Liver (tissue), 3 donors: ENCODE data around the gene BMP8A.

Experiments
- CTCF ChIP-seq: fragments of 150-350 bp; IDR thresholded peaks from 2 replicates; pipeline ENCODE4 v1.5.1; 2017; ENCODE audit warnings: improper control_type of control experiment, low read depth, low read length; ENCODE audit not compliant: missing input control
- JUND ChIP-seq, 2 donors: IDR thresholded peaks; 2 replicates each; pipeline ENCODE4 v1.6.1; 2016; ENCODE audit warnings: antibody characterized with exemption in 2 of 2
- RAD21 ChIP-seq, 2 donors: IDR thresholded peaks; 2 replicates each; pipeline ENCODE4 v1.6.1; 2016; ENCODE audit warnings: antibody characterized with exemption in 2 of 2, mild to moderate bottlenecking in 2 of 2
- RXRA ChIP-seq, 2 donors: IDR thresholded peaks; 2 replicates each; pipeline ENCODE4 v1.6.1; 2017 to 2018; ENCODE audit warnings: antibody characterized with exemption in 2 of 2, mild to moderate bottlenecking in 1 of 2
- YY1 ChIP-seq: IDR thresholded peaks from 2 replicates; pipeline ENCODE4 v1.6.1; 2016; ENCODE audit warnings: antibody characterized with exemption, mild to moderate bottlenecking
- donor health status: healthy.
- donor health status: healthy.

- TF ChIP-seq RAD21 (IDR thresholded peaks at IDR 0.05), result peak; percentile 94 to 96
- peak; percentile 89 for TF ChIP-seq CTCF
- no peak for TF ChIP-seq RXRA (IDR thresholded peaks at IDR 0.05)
- TF ChIP-seq JUND (IDR thresholded peaks at IDR 0.05), result no peak
- no peak for TF ChIP-seq YY1
Measured at GRCh38 chr1:39539252-39539790, 47.9 kb downstream of the BMP8A start.
